ENCODE results near the gene SPEM3.

Gene SPEM3

GRCh38 chr17:7423679-7424078, 5.0 kb upstream of the SPEM3 start:
- no peak for DNase-seq

GRCh38 chr17:7425316-7425715, 3.3 kb upstream of the SPEM3 start, which contains the start of gene SPEM2:
Gene SPEM2 (plus strand): TSS chr17:7425616. CDS start chr17:7425689, 73 bp downstream.
- no peak for DNase-seq

- no peak for DNase-seq
Measured at GRCh38 chr17:7425756-7426155, 2.9 kb upstream of the SPEM3 start.

GRCh38 chr17:7426203-7426863, 2.3 kb upstream of the SPEM3 start:
- no peak for DNase-seq

- DNase-seq, result no peak
Measured at GRCh38 chr17:7426896-7427489, 1.7 kb upstream of the SPEM3 start.

- no peak for DNase-seq
Measured at GRCh38 chr17:7427549-7427948, 1.1 kb upstream of the SPEM3 start.

- no peak for DNase-seq
Measured at GRCh38 chr17:7429722-7430121, 1.1 kb downstream of the SPEM3 start.

GRCh38 chr17:7431231-7431630, 2.6 kb downstream of the SPEM3 start:
- no peak for DNase-seq

- DNase-seq, result no peak
Measured at GRCh38 chr17:7432296-7432695, 3.6 kb downstream of the SPEM3 start.

- no peak for DNase-seq
Measured at GRCh38 chr17:7435676-7436555, 7.3 kb downstream of the SPEM3 start.

- no peak for DNase-seq
Measured at GRCh38 chr17:7436556-7437368, 8.1 kb downstream of the SPEM3 start.

GRCh38 chr17:7437369-7437863, 8.8 kb downstream of the SPEM3 start:
- no peak for DNase-seq

- DNase-seq, result no peak
Measured at GRCh38 chr17:7437950-7438614, 9.4 kb downstream of the SPEM3 start.

- no peak for DNase-seq
Measured at GRCh38 chr17:7438656-7439460, 10.2 kb downstream of the SPEM3 start.

GRCh38 chr17:7439462-7440112, 10.9 kb downstream of the SPEM3 start, which contains the start of gene FGF11:
Gene FGF11 (plus strand): TSS chr17:7439512. CDS start chr17:7439621, 109 bp downstream.
- no peak for DNase-seq

GRCh38 chr17:7440113-7440833, 11.6 kb downstream of the SPEM3 start:
- DNase-seq, result no peak

- no peak for DNase-seq
Measured at GRCh38 chr17:7440834-7441195, 12.2 kb downstream of the SPEM3 start.

- DNase-seq, result no peak
Measured at GRCh38 chr17:7441266-7441665, 12.6 kb downstream of the SPEM3 start.

- DNase-seq, result no peak
Measured at GRCh38 chr17:7442142-7442541, 13.5 kb downstream of the SPEM3 start.
